Vagina (tissue), 2 donors: Measurements from ENCODE around the gene SOWAHA.

Experiments used
- POLR2A ChIP-seq, 2 donors: fragments of 450-650 bp; IDR thresholded peaks; one replicate each; pipeline ENCODE4 v1.6.1; 2017; ENCODE audit warnings: antibody characterized with exemption in 2 of 2, mild to moderate bottlenecking in 2 of 2, moderate library complexity in 2 of 2
- POLR2AphosphoS5 ChIP-seq, 2 donors: sonication (generic); formaldehyde crosslinking; IDR thresholded peaks; one replicate each; pipeline ENCODE4 v1.9.0; 2017; ENCODE audit warnings: antibody characterized with exemption in 2 of 2, mild to moderate bottlenecking in 2 of 2, low read depth in 1 of 2; ENCODE audit not compliant: insufficient read depth in 1 of 2
- TF ChIP-seq, protein P1 (sequence below), 3 experiments: fragments of 450-650 bp in 2 of 3; fragments of 200-600 bp in 1 of 3; sonication (generic) in 1 of 3; IDR thresholded peaks; one replicate each; pipeline ENCODE4 v1.5.1; 2017 to 2019; ENCODE audit warnings: antibody characterized with exemption in 3 of 3, mild to moderate bottlenecking in 2 of 3, moderate library complexity in 2 of 3

DNA sequence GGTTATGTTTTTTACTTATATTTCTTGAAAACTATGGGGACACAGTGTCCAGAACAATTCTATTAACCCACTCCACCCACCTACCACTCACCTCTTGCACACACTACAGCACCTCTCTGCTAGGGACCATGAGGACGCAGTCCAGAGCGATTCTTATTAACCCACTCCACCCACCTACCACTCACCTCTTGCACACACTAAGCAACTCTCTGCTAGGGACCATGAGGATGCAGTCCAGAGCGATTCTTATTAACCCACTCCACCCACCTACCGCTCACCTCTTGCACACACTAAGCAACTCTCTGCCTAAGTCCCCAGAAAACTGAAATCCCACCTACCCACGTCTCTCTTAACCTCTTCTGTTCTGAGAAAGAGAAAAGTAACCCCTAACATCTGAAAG, 19.5 kb downstream of the SOWAHA start:
- TF ChIP-seq POLR2AphosphoS5 (IDR thresholded peaks at IDR 0.05; ENCODE audit: insufficient read depth in 1 of 2, low read depth in 1 of 2) (no peak), POLR2A (IDR thresholded peaks at IDR 0.05) (no peak)
- TF ChIP-seq, protein P1, sequence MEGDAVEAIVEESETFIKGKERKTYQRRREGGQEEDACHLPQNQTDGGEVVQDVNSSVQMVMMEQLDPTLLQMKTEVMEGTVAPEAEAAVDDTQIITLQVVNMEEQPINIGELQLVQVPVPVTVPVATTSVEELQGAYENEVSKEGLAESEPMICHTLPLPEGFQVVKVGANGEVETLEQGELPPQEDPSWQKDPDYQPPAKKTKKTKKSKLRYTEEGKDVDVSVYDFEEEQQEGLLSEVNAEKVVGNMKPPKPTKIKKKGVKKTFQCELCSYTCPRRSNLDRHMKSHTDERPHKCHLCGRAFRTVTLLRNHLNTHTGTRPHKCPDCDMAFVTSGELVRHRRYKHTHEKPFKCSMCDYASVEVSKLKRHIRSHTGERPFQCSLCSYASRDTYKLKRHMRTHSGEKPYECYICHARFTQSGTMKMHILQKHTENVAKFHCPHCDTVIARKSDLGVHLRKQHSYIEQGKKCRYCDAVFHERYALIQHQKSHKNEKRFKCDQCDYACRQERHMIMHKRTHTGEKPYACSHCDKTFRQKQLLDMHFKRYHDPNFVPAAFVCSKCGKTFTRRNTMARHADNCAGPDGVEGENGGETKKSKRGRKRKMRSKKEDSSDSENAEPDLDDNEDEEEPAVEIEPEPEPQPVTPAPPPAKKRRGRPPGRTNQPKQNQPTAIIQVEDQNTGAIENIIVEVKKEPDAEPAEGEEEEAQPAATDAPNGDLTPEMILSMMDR (IDR thresholded peaks at IDR 0.05), result no peak
